CD4-positive, alpha-beta T cell treated with Interleukin-6 for 4 hours (primary cell): ENCODE data around the gene HSD17B14.

Experiments used
- DNase-seq: peaks from one replicate; pipeline ENCODE4 v3.0.0-alpha.2; 2020; ENCODE audit warnings: mixed read lengths

Gene HSD17B14

GRCh38 chr19:48822514-48822913, 13.8 kb downstream of the HSD17B14 start:
- DNase-seq: no peak

- DNase-seq: no peak
Measured at GRCh38 chr19:48821633-48822032, 14.7 kb downstream of the HSD17B14 start.

- DNase-seq: no peak
Measured at GRCh38 chr19:48819366-48819816, 16.9 kb downstream of the HSD17B14 start.

- no peak for DNase-seq
Measured at GRCh38 chr19:48818234-48818820, 18.0 kb downstream of the HSD17B14 start.

GRCh38 chr19:48817585-48818124, 18.6 kb downstream of the HSD17B14 start:
- DNase-seq: no peak

GRCh38 chr19:48815870-48816501, 20.3 kb downstream of the HSD17B14 start:
- no peak for DNase-seq

- DNase-seq: no peak
Measured at GRCh38 chr19:48814895-48815294, 21.4 kb downstream of the HSD17B14 start.

- DNase-seq: no peak
Measured at GRCh38 chr19:48813123-48813913, 23.0 kb downstream of the HSD17B14 start.

- peak; percentile 76 for DNase-seq
Measured at GRCh38 chr19:48812094-48812929, 24.0 kb downstream of the HSD17B14 start.

- DNase-seq: no peak
Measured at GRCh38 chr19:48810151-48810550, 26.1 kb downstream of the HSD17B14 start.

GRCh38 chr19:48807590-48808308, 28.5 kb downstream of the HSD17B14 start:
- no peak for DNase-seq

GRCh38 chr19:48806818-48807589, 29.3 kb downstream of the HSD17B14 start:
- DNase-seq: peak; percentile 42

GRCh38 chr19:48806518-48806817, 29.8 kb downstream of the HSD17B14 start:
- DNase-seq: no peak

- no peak for DNase-seq
Measured at GRCh38 chr19:48805452-48805851, 30.8 kb downstream of the HSD17B14 start.

- no peak for DNase-seq
Measured at GRCh38 chr19:48804496-48804895, 31.8 kb downstream of the HSD17B14 start.

GRCh38 chr19:48802623-48803022, 33.7 kb downstream of the HSD17B14 start:
- no peak for DNase-seq

- DNase-seq: no peak
Measured at GRCh38 chr19:48799358-48800300, 36.7 kb downstream of the HSD17B14 start.

- DNase-seq: no peak
Measured at GRCh38 chr19:48798937-48799336, 37.4 kb downstream of the HSD17B14 start.

GRCh38 chr19:48797103-48797502, 39.2 kb downstream of the HSD17B14 start:
- no peak for DNase-seq
